Natural killer cell (primary cell): Measurements from ENCODE around the gene COL1A2. TPM values are rescaled to one million over a fixed set of nuclear protein-coding genes. Genes with fewer than 3 reads are reported as not detected.
A peak's percentile ranks its signal among the peaks of the same experiment; 100 is the strongest.

Source experiments
- ATAC-seq, 3 donors: fragments of 150-1000 bp in 2 of 3; fragments of 200-7000 bp in 1 of 3; cut with Tn5 transposase; 1 replicate in 1 of 3; 2 replicates in 2 of 3; pipeline ENCODE4 v1.10.0; 2021; ENCODE audit warnings: mild to moderate bottlenecking in 2 of 3, moderate library complexity in 2 of 3
- DNase-seq, 2 donors: peaks; one replicate each; pipeline versions ENCODE4 v3.0.0 to v3.0.0-alpha.2; 2013 to 2021; ENCODE audit warnings: mixed read lengths in 1 of 2
- H3K27ac ChIP-seq: one replicate; pipeline ENCODE4 v1.5.1; 2013; ENCODE audit warnings: mild to moderate bottlenecking, low read length
- H3K27me3 ChIP-seq: one replicate; pipeline ENCODE4 v1.6.1; 2013; ENCODE audit warnings: low read length; ENCODE audit not compliant: control insufficient read depth, insufficient read depth
- H3K36me3 ChIP-seq: one replicate; pipeline ENCODE4 v1.6.1; 2013; ENCODE audit warnings: low read length; ENCODE audit not compliant: control insufficient read depth, insufficient read depth
- H3K4me1 ChIP-seq: one replicate; pipeline ENCODE4 v1.6.1; 2013; ENCODE audit warnings: low read length; ENCODE audit not compliant: control insufficient read depth, insufficient read depth
- H3K4me3 ChIP-seq: one replicate; pipeline ENCODE4 v1.5.1; 2013; ENCODE audit warnings: low read length
- H3K9me3 ChIP-seq: one replicate; pipeline ENCODE4 v1.6.1; 2013; ENCODE audit warnings: low read length; ENCODE audit not compliant: control insufficient read depth, insufficient read depth
- H3K27ac Mint-ChIP-seq, 2 donors: one replicate each; pipeline ENCODE4 v1.8.0; 2022; ENCODE audit warnings: mild to moderate bottlenecking in 2 of 2, mixed read lengths in 2 of 2, moderate library complexity in 1 of 2
- H3K27me3 Mint-ChIP-seq, 2 donors: one replicate each; pipeline ENCODE4 v1.8.0; 2022; ENCODE audit warnings: low read depth in 2 of 2, mixed read lengths in 2 of 2
- H3K36me3 Mint-ChIP-seq: one replicate; pipeline ENCODE4 v1.8.0; 2022; ENCODE audit warnings: mixed read lengths
- H3K4me1 Mint-ChIP-seq, 2 donors: one replicate each; pipeline ENCODE4 v1.8.0; 2022; ENCODE audit warnings: mixed read lengths in 2 of 2
- H3K4me3 Mint-ChIP-seq: one replicate; pipeline ENCODE4 v1.8.0; 2022; ENCODE audit warnings: mild to moderate bottlenecking, moderate library complexity, mixed read lengths
- H3K9me3 Mint-ChIP-seq, 2 donors: one replicate each; pipeline ENCODE4 v1.8.0; 2022; ENCODE audit warnings: mixed read lengths in 2 of 2
- WGBS: methylation state at CpG from one replicate; pipeline ENCODE4 v1.1.7; 2013; ENCODE audit warnings: missing lambda C conversion rate; ENCODE audit not compliant: insufficient coverage; 5-methylcytosine and 5-hydroxymethylcytosine counted together
- intact Hi-C: fragments of 100-400 bp; cut with micrococcal nuclease; formaldehyde crosslinking; loops from one replicate; pipeline ENCODE4 v1.14.2; 2022
- total RNA-seq, 4 donors: library from RNA; stranded (reverse); fragments of 120-200 nt in 1 of 4; gene quantifications; one replicate each; pipeline versions ENCODE4 v1.2.3 to v1.2.4, GENCODE V29; 2013 to 2022
- TF ChIP-seq, protein P1 (sequence below): fragments of 200-600 bp; IDR thresholded peaks from one replicate; pipeline ENCODE4 v1.8.0; 2022; ENCODE audit warnings: antibody characterized with exemption

Gene COL1A2
- total RNA-seq, 3 donors from 2014 or later (not counting 1 experiment from before 2014, with no cell fraction given) = not detected

DNA sequence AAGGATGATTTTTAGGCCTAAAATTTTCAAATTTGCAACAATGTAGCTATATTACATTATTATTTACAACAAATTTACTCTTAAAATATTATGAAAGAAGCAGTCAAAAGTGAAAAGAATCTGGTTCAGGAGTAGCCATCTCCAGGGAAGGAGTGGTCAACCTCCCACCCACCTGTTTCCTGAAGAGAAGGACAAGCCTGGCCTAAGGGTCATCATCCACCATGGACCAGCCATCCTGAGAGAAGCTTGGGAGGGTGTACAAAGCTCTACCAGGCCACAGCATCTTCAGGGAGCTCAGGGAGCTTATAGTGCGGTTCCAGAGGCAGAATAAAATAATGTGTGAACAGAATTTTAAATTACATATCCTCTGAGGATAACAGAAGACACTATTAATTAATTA is 38.1 kb downstream of the COL1A2 start:
- H3K4me1 Mint-ChIP-seq = peaks cover 0 to 5% of the 10 kb centered on the region in 2 donors
- Histone ChIP-seq H3K4me1 (no peaks in the 10 kb centered on the region), H3K27ac (no peak overlapping the region), H3K4me3 (no peak overlapping the region), H3K27me3 (peaks cover 4% of the 10 kb centered on the region), H3K36me3 (no peaks in the 10 kb centered on the region), H3K9me3 (no peaks in the 10 kb centered on the region)
- WGBS = no CpG with 5 or more reads among the region's 1 CpG
- TF ChIP-seq, protein P1, sequence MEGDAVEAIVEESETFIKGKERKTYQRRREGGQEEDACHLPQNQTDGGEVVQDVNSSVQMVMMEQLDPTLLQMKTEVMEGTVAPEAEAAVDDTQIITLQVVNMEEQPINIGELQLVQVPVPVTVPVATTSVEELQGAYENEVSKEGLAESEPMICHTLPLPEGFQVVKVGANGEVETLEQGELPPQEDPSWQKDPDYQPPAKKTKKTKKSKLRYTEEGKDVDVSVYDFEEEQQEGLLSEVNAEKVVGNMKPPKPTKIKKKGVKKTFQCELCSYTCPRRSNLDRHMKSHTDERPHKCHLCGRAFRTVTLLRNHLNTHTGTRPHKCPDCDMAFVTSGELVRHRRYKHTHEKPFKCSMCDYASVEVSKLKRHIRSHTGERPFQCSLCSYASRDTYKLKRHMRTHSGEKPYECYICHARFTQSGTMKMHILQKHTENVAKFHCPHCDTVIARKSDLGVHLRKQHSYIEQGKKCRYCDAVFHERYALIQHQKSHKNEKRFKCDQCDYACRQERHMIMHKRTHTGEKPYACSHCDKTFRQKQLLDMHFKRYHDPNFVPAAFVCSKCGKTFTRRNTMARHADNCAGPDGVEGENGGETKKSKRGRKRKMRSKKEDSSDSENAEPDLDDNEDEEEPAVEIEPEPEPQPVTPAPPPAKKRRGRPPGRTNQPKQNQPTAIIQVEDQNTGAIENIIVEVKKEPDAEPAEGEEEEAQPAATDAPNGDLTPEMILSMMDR = no peak
- ATAC-seq (no peak), DNase-seq (no peak)
- intact Hi-C loops = no loop called here
- no peak overlapping the region for H3K27ac Mint-ChIP-seq
- no peak overlapping the region for H3K4me3 Mint-ChIP-seq
- no peaks in the 10 kb centered on the region for H3K9me3 Mint-ChIP-seq
- H3K36me3 Mint-ChIP-seq = no peaks in the 10 kb centered on the region
- H3K27me3 Mint-ChIP-seq = peaks cover 13 to 35% of the 10 kb centered on the region in 2 donors

DNA sequence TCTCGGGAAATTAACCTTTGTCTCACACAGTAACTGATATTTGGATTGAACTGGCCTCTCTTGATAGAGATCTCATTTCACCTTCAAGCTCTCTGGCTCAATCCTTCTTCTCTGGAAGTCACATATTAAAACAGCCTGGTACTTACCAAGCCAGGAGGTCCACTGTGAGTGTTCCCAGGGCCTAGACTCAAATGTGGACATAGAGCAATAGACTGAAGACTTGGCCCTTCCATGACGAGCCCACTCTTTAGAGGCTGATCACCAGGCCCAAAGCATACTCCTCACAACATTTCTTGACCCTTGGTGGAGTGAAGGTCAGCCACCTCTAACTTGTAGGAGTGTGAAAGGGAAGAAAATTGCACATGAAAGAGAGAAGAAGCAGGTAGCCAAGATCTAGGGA is 38.5 kb downstream of the COL1A2 start:
- Mint-ChIP-seq H3K27ac (no peak overlapping the region), H3K9me3 (no peaks in the 10 kb centered on the region), H3K4me1 (peaks cover 0 to 5% of the 10 kb centered on the region in 2 donors), H3K27me3 (peaks cover 15 to 35% of the 10 kb centered on the region in 2 donors), H3K4me3 (no peak overlapping the region), H3K36me3 (no peaks in the 10 kb centered on the region)
- Histone ChIP-seq H3K4me3 (no peak overlapping the region), H3K36me3 (no peaks in the 10 kb centered on the region), H3K4me1 (no peaks in the 10 kb centered on the region), H3K9me3 (no peaks in the 10 kb centered on the region), H3K27me3 (peaks cover 4% of the 10 kb centered on the region), H3K27ac (no peak overlapping the region)
- ATAC-seq (no peak), DNase-seq (no peak)
- TF ChIP-seq, protein P1 = no peak
- WGBS = 57% methylated on average over 2 of the region's 2 CpGs
- intact Hi-C loops = no loop called here

DNA sequence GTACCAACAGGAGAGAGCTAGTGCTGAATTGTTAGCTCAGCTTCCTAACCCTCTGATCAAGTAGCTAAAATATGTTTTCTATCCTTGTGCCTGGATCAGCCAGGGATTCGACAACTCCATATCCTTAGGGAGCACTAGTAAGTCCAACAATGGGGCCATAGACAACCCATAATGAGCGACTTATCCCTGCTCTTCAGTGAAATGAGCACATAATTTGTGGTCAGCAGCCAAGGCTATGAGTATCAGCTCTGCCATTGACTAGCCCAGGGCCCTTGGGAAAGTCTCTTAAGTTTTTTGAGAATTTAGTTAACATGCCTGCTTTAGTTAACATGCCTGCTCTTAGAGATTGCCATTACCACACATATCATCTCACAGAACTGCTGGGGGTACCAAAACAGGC is 39.3 kb downstream of the COL1A2 start:
- TF ChIP-seq, protein P1 = no peak
- no peak for ATAC-seq
- DNase-seq = no peak
- Histone ChIP-seq H3K9me3 (no peaks in the 10 kb centered on the region), H3K4me1 (no peaks in the 10 kb centered on the region), H3K27ac (no peak overlapping the region), H3K4me3 (no peak overlapping the region), H3K36me3 (no peaks in the 10 kb centered on the region), H3K27me3 (peaks cover 4% of the 10 kb centered on the region)
- Mint-ChIP-seq H3K27ac (no peak overlapping the region), H3K27me3 (peaks cover 15 to 35% of the 10 kb centered on the region in 2 donors), H3K4me1 (peaks cover 0 to 5% of the 10 kb centered on the region in 2 donors), H3K36me3 (no peaks in the 10 kb centered on the region), H3K9me3 (no peaks in the 10 kb centered on the region), H3K4me3 (no peak overlapping the region)
- intact Hi-C loops = no loop called here
- 86% methylated on average over 2 of the region's 2 CpGs for WGBS

DNA sequence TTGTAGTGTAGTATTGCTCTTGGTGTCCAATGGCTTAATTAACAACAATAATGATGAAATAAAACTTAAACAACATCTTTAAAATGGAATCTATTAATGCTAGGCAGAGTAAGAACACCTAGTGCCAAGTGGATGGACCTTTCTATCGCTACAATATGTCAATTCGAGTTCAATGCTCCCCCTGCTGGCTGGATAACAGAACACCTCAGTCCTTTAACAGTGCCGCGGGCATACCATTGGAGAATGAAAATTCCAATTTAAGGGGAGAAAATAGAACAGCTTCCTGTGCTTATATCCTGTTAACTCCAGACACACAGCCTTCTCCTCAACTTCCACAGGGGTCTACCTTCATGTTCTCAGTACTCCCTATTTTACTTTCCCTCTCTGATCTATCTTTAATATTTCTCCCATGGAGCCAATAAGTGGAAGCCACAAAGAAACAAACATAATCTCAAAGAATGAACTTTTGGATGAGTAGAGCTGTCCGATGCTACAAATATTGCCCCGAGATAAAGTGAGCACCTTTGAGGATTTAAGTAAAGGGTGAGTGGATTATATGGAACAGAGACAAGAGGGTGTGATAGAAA is 41.4 kb downstream of the COL1A2 start:
- DNase-seq (peak in 1 of 2 donors; percentile 74), ATAC-seq (peak; percentile 57 to 87 (median 77))
- H3K9me3 ChIP-seq = no peaks in the 10 kb centered on the region
- Mint-ChIP-seq H3K27ac (no peak overlapping the region), H3K4me1 (peaks cover 0 to 5% of the 10 kb centered on the region in 2 donors), H3K27me3 (peaks cover 17 to 22% of the 10 kb centered on the region in 2 donors), H3K9me3 (no peaks in the 10 kb centered on the region), H3K36me3 (no peaks in the 10 kb centered on the region), H3K4me3 (no peak overlapping the region)
- H3K4me3 ChIP-seq = no peak overlapping the region
- peaks cover 4% of the 10 kb centered on the region for H3K27me3 ChIP-seq
- WGBS = 25% methylated on average over 6 of the region's 6 CpGs
- H3K36me3 ChIP-seq = no peaks in the 10 kb centered on the region
- intact Hi-C loops = loop anchor here (5.0 kb wide), 1 partner anchor 534 kb away; no protein-coding TSS in a partner anchor
- H3K27ac ChIP-seq = no peak overlapping the region
- TF ChIP-seq, protein P1 = peak; percentile 85
- H3K4me1 ChIP-seq = no peaks in the 10 kb centered on the region
